ENCODE results near the gene AGAP2.

- no peak for TF ChIP-seq CTCF (tag by site-specific recombination; IDR thresholded peaks at IDR 0.05)
- TF ChIP-seq SP7 (tag by site-specific recombination; IDR thresholded peaks at IDR 0.05) = no peak
- no peak for TF ChIP-seq ZNF23 (tag by site-specific recombination; IDR thresholded peaks at IDR 0.05; ENCODE audit: borderline replicate concordance)
Observed at GRCh38 chr12:57679697-57680096, 58.8 kb downstream of the AGAP2 start.
